ENCODE data around the gene BIRC6.
"Not testable (repeated sequence)": the region's sequence is repeated elsewhere in the genome, so short reads cannot be mapped to it uniquely, and the experiment has no call there.

The BIRC6 gene

GRCh38 chr2:32453242-32454062 is 96.6 kb downstream of the BIRC6 start:
- no peak for DNase-seq

- DNase-seq: no peak
Observed at GRCh38 chr2:32455816-32456215, 99.0 kb downstream of the BIRC6 start.

GRCh38 chr2:32456808-32457207 is 100.0 kb downstream of the BIRC6 start:
- DNase-seq: no peak

- DNase-seq: no peak
Observed at GRCh38 chr2:32457814-32458213, 101.0 kb downstream of the BIRC6 start.

- DNase-seq: not testable (repeated sequence)
Observed at GRCh38 chr2:32460861-32461260, 104.0 kb downstream of the BIRC6 start.

- no peak for DNase-seq
Observed at GRCh38 chr2:32463110-32463509, 106.3 kb downstream of the BIRC6 start.

- DNase-seq: no peak
Observed at GRCh38 chr2:32464431-32464830, 107.6 kb downstream of the BIRC6 start.

GRCh38 chr2:32472605-32473004 is 115.8 kb downstream of the BIRC6 start:
- DNase-seq: no peak

GRCh38 chr2:32474381-32474780 is 117.6 kb downstream of the BIRC6 start:
- DNase-seq: no peak

- DNase-seq: no peak
Observed at GRCh38 chr2:32478889-32479620, 122.2 kb downstream of the BIRC6 start.

- DNase-seq: no peak
Observed at GRCh38 chr2:32479993-32480392, 123.2 kb downstream of the BIRC6 start.

- DNase-seq: no peak
Observed at GRCh38 chr2:32482471-32482870, 125.6 kb downstream of the BIRC6 start.

GRCh38 chr2:32484937-32485336 is 128.1 kb downstream of the BIRC6 start:
- no peak for DNase-seq

- DNase-seq: no peak
Observed at GRCh38 chr2:32485399-32485798, 128.6 kb downstream of the BIRC6 start.

GRCh38 chr2:32489061-32489460 is 132.2 kb downstream of the BIRC6 start:
- no peak for DNase-seq

- no peak for DNase-seq
Observed at GRCh38 chr2:32491346-32491745, 134.5 kb downstream of the BIRC6 start.

- no peak for DNase-seq
Observed at GRCh38 chr2:32495139-32495538, 138.3 kb downstream of the BIRC6 start.

- no peak for DNase-seq
Observed at GRCh38 chr2:32496662-32497061, 139.8 kb downstream of the BIRC6 start.

- DNase-seq: no peak
Observed at GRCh38 chr2:32498306-32498705, 141.5 kb downstream of the BIRC6 start.

- no peak for DNase-seq
Observed at GRCh38 chr2:32502941-32503340, 146.1 kb downstream of the BIRC6 start.

GRCh38 chr2:32504877-32505478 is 148.2 kb downstream of the BIRC6 start:
- DNase-seq: no peak

GRCh38 chr2:32506446-32506845 is 149.6 kb downstream of the BIRC6 start:
- DNase-seq: no peak

- DNase-seq: no peak
Observed at GRCh38 chr2:32514946-32515345, 158.1 kb downstream of the BIRC6 start.

- DNase-seq: no peak
Observed at GRCh38 chr2:32516567-32516966, 159.7 kb downstream of the BIRC6 start.

Measured in activated CD4-positive, alpha-beta T cell treated with anti-CD3 and anti-CD28 coated beads for 4 hours (primary cell).